ENCODE results near the gene MPRIP. TPM values are rescaled to one million over a fixed set of nuclear protein-coding genes. Genes with fewer than 3 reads are reported as not detected.

MPRIP gene
- total and polyA plus RNA-seq, 2 of the 13 experiments (the other 11 are each of a cell fraction or from before 2014, with no cell fraction given) = 50.2 to 52.4 TPM

DNA sequence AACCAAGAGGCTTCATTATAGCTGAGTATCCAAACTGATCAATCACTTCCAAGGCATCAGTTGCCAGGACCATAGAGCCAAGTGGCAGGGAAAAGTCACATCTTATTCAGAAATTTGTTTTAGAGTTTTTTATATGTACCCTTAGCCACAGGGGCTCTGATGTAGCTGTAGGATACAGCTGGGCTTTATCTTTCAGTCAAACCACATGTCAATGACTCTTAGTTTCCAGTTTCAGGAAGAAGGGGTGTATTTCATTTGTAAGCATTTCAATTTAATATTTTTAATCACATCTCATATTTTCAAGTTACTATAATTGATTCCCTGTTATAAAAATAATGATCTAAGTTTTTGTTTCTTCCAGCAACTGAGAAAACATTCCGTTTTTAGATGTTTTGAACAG is 197.6 kb downstream of the MPRIP start:
- Histone ChIP-seq H2AFZ (ENCODE audit: low read length) (no peak overlapping the region), H3K27me3 (ENCODE audit: control insufficient read depth in 1 of 2, insufficient read depth in 2 of 2, low read length in 2 of 2) (no peaks in the 10 kb centered on the region), H3K4me1 (ENCODE audit: insufficient read depth, low read length) (peaks cover 22% of the 10 kb centered on the region), H3K9me3 (ENCODE audit: low read length) (no peaks in the 10 kb centered on the region), H3K79me2 (ENCODE audit: insufficient read depth, low read length) (peaks cover 18% of the 10 kb centered on the region), H3K4me2 (ENCODE audit: low read depth, low read length) (no peak overlapping the region), H3K9ac (ENCODE audit: insufficient read depth, low read depth, low read length) (no peak overlapping the region), H4K20me1 (ENCODE audit: insufficient read depth, low read length) (no peaks in the 10 kb centered on the region), H3K36me3 (replicated peaks in 1 of 2; ENCODE audit: control insufficient read depth in 1 of 2, insufficient read depth in 2 of 2, low read length in 2 of 2) (no peaks in the 10 kb centered on the region), H3K27ac (ENCODE audit: extremely low read length, insufficient read depth, low read length) (no peak overlapping the region), H3K4me3 (replicated peaks in 1 of 3; ENCODE audit: insufficient read depth in 1 of 3, low read depth in 2 of 3, low read length in 3 of 3) (no peak overlapping the region)
- ATAC-seq (no peak), DNase-seq (ENCODE audit: low spot score) (no peak), FAIRE-seq (no peak)
- TF ChIP-seq FOXP4 (CRISPR knock-in tag; IDR thresholded peaks at IDR 0.05) = no peak
- in situ Hi-C loops (cut with HindIII; ENCODE audit: extremely low pct_ligation_motif_present, low pct_unique_long_range_greater_than_20kb) (no loop called here), intact Hi-C loops (cut with micrococcal nuclease; ENCODE audit: unreplicated experiment) (no loop called here)
- 91% methylated on average over 1 of the region's 1 CpG for WGBS (ENCODE audit: low lambda C conversion rate)
- no TSS peak for BruUV-seq (replicated peaks)
- CTCF ChIA-PET (ENCODE audit: low intra/inter-chr PET ratio, low total read pairs) = no interaction called here
- POLR2A ChIA-PET = no interaction called here

DNA sequence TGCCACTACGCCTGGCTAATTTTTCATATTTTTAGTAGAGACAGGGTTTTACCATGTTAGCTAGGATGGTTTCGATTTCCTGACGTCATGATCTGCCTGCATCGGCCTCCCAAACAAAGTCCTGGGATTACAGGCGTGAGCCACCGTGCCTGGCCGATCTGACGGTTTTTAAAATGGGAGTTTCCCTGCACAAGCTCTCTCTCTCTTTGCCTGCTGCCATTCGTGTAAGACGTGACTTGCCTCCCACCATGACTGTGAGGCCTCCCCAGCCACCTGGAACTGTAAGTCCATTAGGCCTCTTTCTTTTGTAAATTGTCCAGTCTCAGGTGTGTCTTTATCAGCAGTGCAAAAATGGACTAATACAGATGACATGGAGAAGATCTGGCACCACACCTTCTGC is 199.4 kb downstream of the MPRIP start:
- ATAC-seq = no peak
- POLR2A ChIA-PET = no interaction called here
- TF ChIP-seq, protein P1, sequence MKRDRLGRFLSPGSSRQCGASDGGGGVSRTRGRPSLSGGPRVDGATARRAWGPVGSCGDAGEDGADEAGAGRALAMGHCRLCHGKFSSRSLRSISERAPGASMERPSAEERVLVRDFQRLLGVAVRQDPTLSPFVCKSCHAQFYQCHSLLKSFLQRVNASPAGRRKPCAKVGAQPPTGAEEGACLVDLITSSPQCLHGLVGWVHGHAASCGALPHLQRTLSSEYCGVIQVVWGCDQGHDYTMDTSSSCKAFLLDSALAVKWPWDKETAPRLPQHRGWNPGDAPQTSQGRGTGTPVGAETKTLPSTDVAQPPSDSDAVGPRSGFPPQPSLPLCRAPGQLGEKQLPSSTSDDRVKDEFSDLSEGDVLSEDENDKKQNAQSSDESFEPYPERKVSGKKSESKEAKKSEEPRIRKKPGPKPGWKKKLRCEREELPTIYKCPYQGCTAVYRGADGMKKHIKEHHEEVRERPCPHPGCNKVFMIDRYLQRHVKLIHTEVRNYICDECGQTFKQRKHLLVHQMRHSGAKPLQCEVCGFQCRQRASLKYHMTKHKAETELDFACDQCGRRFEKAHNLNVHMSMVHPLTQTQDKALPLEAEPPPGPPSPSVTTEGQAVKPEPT (CRISPR knock-in tag; IDR thresholded peaks at IDR 0.05; ENCODE audit: low read depth) = no peak
- TF ChIP-seq ZNF564 (CRISPR knock-in tag; IDR thresholded peaks at IDR 0.05) (no peak), SP140L (CRISPR knock-in tag; IDR thresholded peaks at IDR 0.05; ENCODE audit: borderline replicate concordance) (no peak), TFDP1 (CRISPR knock-in tag; IDR thresholded peaks at IDR 0.05; ENCODE audit: borderline replicate concordance) (no peak), NR2C2 (CRISPR knock-in tag; IDR thresholded peaks at IDR 0.05; ENCODE audit: borderline replicate concordance) (no peak), NR2F6 (IDR thresholded peaks at IDR 0.05) (no peak), NR2F6 (CRISPR knock-in tag; IDR thresholded peaks at IDR 0.05) (no peak), ZBTB8A (CRISPR knock-in tag; IDR thresholded peaks at IDR 0.05; ENCODE audit: borderline replicate concordance, low read depth) (no peak), MATR3 (CRISPR knock-in tag; IDR thresholded peaks at IDR 0.05) (no peak), E2F1 (CRISPR knock-in tag; IDR thresholded peaks at IDR 0.05) (no peak), HOXA5 (CRISPR knock-in tag; IDR thresholded peaks at IDR 0.05) (no peak)

More for the DNA sequence above, 199.4 kb downstream of the MPRIP start:
- WGBS (ENCODE audit: low lambda C conversion rate) = 90% methylated on average over 10 of the region's 10 CpGs
- intact Hi-C loops (cut with micrococcal nuclease; ENCODE audit: unreplicated experiment) = no loop called here
- peaks cover 8% of the 10 kb centered on the region for H3K4me1 ChIP-seq (ENCODE audit: insufficient read depth, low read length)
- peaks cover 0 to 6% of the 10 kb centered on the region in 2 experiments; a peak in 1 of 5 replicates for H3K36me3 ChIP-seq (replicated peaks in 1 of 2; ENCODE audit: control insufficient read depth in 1 of 2, insufficient read depth in 2 of 2, low read length in 2 of 2)
- no peak overlapping the region for H3K9ac ChIP-seq (ENCODE audit: insufficient read depth, low read depth, low read length)
- no TSS peak for BruUV-seq (replicated peaks)
- H3K4me3 ChIP-seq (replicated peaks in 1 of 3; ENCODE audit: insufficient read depth in 1 of 3, low read depth in 2 of 3, low read length in 3 of 3) = no peak overlapping the region
- CTCF ChIA-PET (ENCODE audit: low intra/inter-chr PET ratio, low total read pairs) = no interaction called here
- H3K4me2 ChIP-seq (ENCODE audit: low read depth, low read length) = no peak overlapping the region
- peaks cover 2% of the 10 kb centered on the region for H3K79me2 ChIP-seq (ENCODE audit: insufficient read depth, low read length)
- FAIRE-seq (no peak), DNase-seq (ENCODE audit: low spot score) (no peak)
- H2AFZ ChIP-seq (ENCODE audit: low read length) = no peak overlapping the region
- no peak overlapping the region for H3K27ac ChIP-seq (ENCODE audit: extremely low read length, insufficient read depth, low read length)
- no peaks in the 10 kb centered on the region for H4K20me1 ChIP-seq (ENCODE audit: insufficient read depth, low read length)
- no peaks in the 10 kb centered on the region for H3K9me3 ChIP-seq (ENCODE audit: low read length)
- in situ Hi-C loops (cut with HindIII; ENCODE audit: extremely low pct_ligation_motif_present, low pct_unique_long_range_greater_than_20kb) = no loop called here
- H3K27me3 ChIP-seq (ENCODE audit: control insufficient read depth in 1 of 2, insufficient read depth in 2 of 2, low read length in 2 of 2) = no peaks in the 10 kb centered on the region
